K562 (cell line): Measurements from ENCODE around the gene THOP1. TPM values are rescaled to one million over a fixed set of nuclear protein-coding genes. Genes with fewer than 3 reads are reported as not detected.

ENCODE experiments used
- ATAC-seq: fragments of 200-7000 bp; cut with Tn5 transposase; 3 replicates; pipeline ENCODE4 v1.9.1; 2020; ENCODE audit warnings: moderate library complexity
- BruUV-seq: library from RNA; stranded (reverse); fragments of 400-500 nt; replicated peaks from 2 replicates; lab custom pipeline; 2021; lab: Mats Ljungman, UMichigan
- CTCF ChIA-PET: fragments of 300-600 bp; formaldehyde crosslinking; extraction: SDS; loops from one replicate; lab custom pipeline; 2021; ENCODE audit warnings: low intra/inter-chr PET ratio; lab: Yijun Ruan, JAX
- POLR2A ChIA-PET: fragments of 300-600, 350-650 bp; sonication (Branson Sonifier 250); formaldehyde crosslinking; extraction: SDS; loops from one replicate; lab custom pipeline; 2021; ENCODE audit warnings: antibody characterized with exemption, inconsistent platforms; lab: Yijun Ruan, JAX
- DNase-seq, 4 experiments: peaks; one replicate each; pipeline versions ENCODE4 v3.0.0 to v3.0.0-alpha.2; 2011 to 2018; ENCODE audit warnings: low spot score in 3 of 4, mixed read lengths in 3 of 4; ENCODE audit errors: extremely low read depth in 1 of 4
- FAIRE-seq: peaks from 2 replicates; lab custom pipeline; 2011; peaks lifted over from hg19 to GRCh38; lab: Jason Lieb, UNC
- H2AFZ ChIP-seq: 2 replicates; pipeline ENCODE4 v1.6.0; 2011; ENCODE audit warnings: low read depth, low read length, control low read depth, inconsistent platforms
- H3K27ac ChIP-seq: fragments of 200-600 bp; 3 replicates; pipeline ENCODE4 v1.8.0; 2011; ENCODE audit warnings: low read depth, mild to moderate bottlenecking, control low read depth, inconsistent platforms, low read length, moderate library complexity, mixed read lengths; ENCODE audit errors: extremely low read depth
- H3K27me3 ChIP-seq, 2 experiments: fragments of 300-600 bp in 1 of 2; 2 replicates in 1 of 2; 3 replicates in 1 of 2; pipeline versions ENCODE4 v1.6.0 to v1.8.0; 2011; ENCODE audit warnings: inconsistent platforms in 2 of 2, low read length in 2 of 2, mild to moderate bottlenecking in 1 of 2, mixed read lengths in 1 of 2, moderate library complexity in 1 of 2; ENCODE audit not compliant: control insufficient read depth in 2 of 2, insufficient read depth in 2 of 2
- H3K36me3 ChIP-seq: fragments of 300-600 bp; 3 replicates; pipeline ENCODE4 v1.8.0; 2011; ENCODE audit warnings: mild to moderate bottlenecking, low read length, inconsistent platforms; ENCODE audit not compliant: control insufficient read depth, insufficient read depth
- H3K4me1 ChIP-seq, 2 experiments: fragments of 200-600 bp in 1 of 2; replicated peaks in 1 of 2; 2 replicates in 1 of 2; 3 replicates in 1 of 2; pipeline versions ENCODE4 v1.5.1 to v1.8.0; 2011; ENCODE audit warnings: inconsistent platforms in 2 of 2, low read length in 2 of 2, mild to moderate bottlenecking in 1 of 2, mixed read lengths in 1 of 2, moderate library complexity in 1 of 2; ENCODE audit not compliant: control insufficient read depth in 2 of 2, insufficient read depth in 2 of 2
- H3K4me2 ChIP-seq: 2 replicates; pipeline ENCODE4 v1.6.1; 2011; ENCODE audit warnings: low read length, control low read depth, inconsistent platforms, mixed read lengths; ENCODE audit not compliant: insufficient read depth
- H3K4me3 ChIP-seq: fragments of 200-600 bp; sonication (generic), shearing (Covaris generic); 2 replicates; pipeline ENCODE4 v1.5.1; 2016; ENCODE audit warnings: control low read depth, inconsistent platforms
- H3K79me2 ChIP-seq: fragments of 200-600 bp; 3 replicates; pipeline ENCODE4 v1.8.0; 2011; ENCODE audit warnings: low read length, inconsistent platforms; ENCODE audit not compliant: control insufficient read depth, insufficient read depth
- H3K9ac ChIP-seq, 2 experiments: 2 replicates each; pipeline versions ENCODE4 v1.6.0 to v1.6.1; 2011; ENCODE audit warnings: low read depth in 2 of 2, low read length in 2 of 2, control low read depth in 1 of 2, inconsistent platforms in 1 of 2, mild to moderate bottlenecking in 1 of 2, mixed read lengths in 1 of 2; ENCODE audit not compliant: insufficient read depth in 1 of 2
- H3K9me1 ChIP-seq: one replicate; pipeline ENCODE4 v1.6.0; 2011; ENCODE audit warnings: inconsistent platforms, mild to moderate bottlenecking, low read length, moderate library complexity; ENCODE audit not compliant: control insufficient read depth, insufficient read depth
- H3K9me3 ChIP-seq: replicated peaks from 2 replicates; pipeline ENCODE4 v1.5.1; 2011; ENCODE audit warnings: low read depth, low read length, inconsistent platforms; ENCODE audit not compliant: control insufficient read depth, insufficient read depth
- H4K20me1 ChIP-seq: replicated peaks from 2 replicates; pipeline ENCODE4 v1.6.1; 2011; ENCODE audit warnings: low read length, inconsistent platforms, mixed read lengths; ENCODE audit not compliant: control insufficient read depth, insufficient read depth
- BRD4 ChIP-seq: fragments of 200-600 bp; sonication (generic); IDR thresholded peaks from 2 replicates; pipeline ENCODE4 v1.6.1; 2017; ENCODE audit warnings: inconsistent platforms
- POLR2G ChIP-seq: fragments of 200-400 bp; formaldehyde crosslinking; IDR thresholded peaks from 2 replicates; pipeline ENCODE4 v1.6.1; 2017; ENCODE audit warnings: low read depth, mild to moderate bottlenecking, antibody characterized with exemption, low read length, moderate library complexity
- RFX7 ChIP-seq: fragments of 250-450 bp; sonication (Bioruptor Pico); IDR thresholded peaks from 2 replicates; pipeline ENCODE4 v1.5.1; 2021; ENCODE audit warnings: mild to moderate bottlenecking
- ZBTB33 ChIP-seq: sonication (generic); formaldehyde crosslinking; IDR thresholded peaks from 2 replicates; pipeline ENCODE4 v1.8.1; 2023; ENCODE audit warnings: mild to moderate bottlenecking, missing genetic modification reagents
- WGBS: fragments of 100-300 bp; shearing (Covaris generic); methylation state at CpG from one replicate; pipeline ENCODE4 v1.1.6; 2016; ENCODE audit warnings: low coverage, mixed read lengths; ENCODE audit not compliant: insufficient coverage; ENCODE audit errors: missing lambda C conversion rate; 5-methylcytosine and 5-hydroxymethylcytosine counted together
- in situ Hi-C: fragments of 300-500 bp; cut with MboI; formaldehyde crosslinking; loops from 4 replicates; pipeline ENCODE4 v1.15.0; 2018; ENCODE audit warnings: inconsistent platforms, mixed read lengths
- intact Hi-C: fragments of 100-400 bp; cut with micrococcal nuclease; formaldehyde crosslinking; loops from 2 replicates; pipeline ENCODE4 v1.14.2; 2022
- polyA plus RNA-seq, 8 experiments: library from polyadenylated mRNA; depleted of rRNA in 4 of 8; stranded (reverse) in 5 of 8; unstranded in 3 of 8; fragments of >200 nt; fragmentation: Nextera tagmentation in 2 of 8; fragmentation: Illumina TruSeq in 1 of 8; extraction: Ambion mirVana in 2 of 8; extraction: Trizol in 1 of 8; gene quantifications; 2 replicates each; pipeline versions ENCODE4 v1.2.1 to v1.2.3, GENCODE V29; 2011 to 2014; ENCODE audit warnings: inconsistent platforms in 1 of 8, missing spikeins in 1 of 8
- total RNA-seq, 7 experiments: library from RNA; depleted of rRNA in 6 of 7; stranded (reverse); fragments of >200 nt in 6 of 7; fragmentation: Illumina TruSeq in 2 of 7; extraction: Trizol in 2 of 7; gene quantifications; 2 replicates each; pipeline versions ENCODE4 v1.2.1 to v1.2.3, GENCODE V29; 2011 to 2021; ENCODE audit warnings: low replicate concordance in 1 of 7

THOP1 gene
- total and polyA plus RNA-seq, 9 of the 15 experiments (the other 6 are each of a cell fraction or from before 2014, with no cell fraction given), result 1.3 to 255 (median 96.1) TPM

DNA sequence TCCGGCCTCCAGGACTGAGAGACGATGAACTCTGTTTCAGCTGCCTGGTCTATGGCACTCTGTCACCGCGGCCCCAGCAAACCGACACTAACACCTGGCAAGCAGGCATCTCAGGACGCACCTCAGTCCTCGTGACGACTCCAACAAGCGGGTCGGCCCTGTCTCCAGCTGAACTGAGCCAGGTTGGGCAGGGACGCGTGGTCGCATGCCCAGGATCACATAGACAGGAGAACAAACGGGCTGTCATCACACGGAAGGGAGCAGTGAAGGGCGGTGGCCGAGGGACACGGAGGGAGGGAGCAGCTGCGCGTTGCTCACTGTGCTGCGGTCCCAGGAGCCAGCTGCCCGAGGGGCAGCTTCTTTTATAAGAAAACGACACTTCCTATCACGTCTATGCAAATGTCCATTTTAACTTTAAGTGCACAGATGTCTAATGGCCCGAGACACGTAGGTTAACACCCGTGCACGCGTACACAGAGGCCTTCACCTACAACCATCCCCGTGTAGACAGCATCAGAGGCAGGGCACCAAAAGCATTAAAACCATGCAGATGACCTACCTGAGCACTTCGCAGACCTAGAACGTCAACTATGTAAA, 11.1 kb upstream of the THOP1 start (continued):
- no peak for TF ChIP-seq RFX7 (CRISPR knock-in tag)

GRCh38 chr19:2774953-2775555, 10.2 kb upstream of the THOP1 start:
- Histone ChIP-seq H3K9ac (peak overlapping the region in 1 of 2 experiments; percentile 58; a peak in 1 of 4 replicates), H3K9me3 (no peaks in the 10 kb centered on the region)
- TF ChIP-seq ZBTB33 (CRISPR knock-in tag) (peak; percentile 55; the same call in 1 of the 2 replicates), POLR2G (0 out of 2 replicates have a peak, but pooled peaks have one; percentile 18), BRD4 (no peak)
- TF ChIP-seq, all 486 proteins: peak for 2
- ATAC-seq (no peak), DNase-seq (no peak), FAIRE-seq (no peak)
- ChIA-PET CTCF (no interaction called here), POLR2A (interaction anchor here (0.6 to 0.8 kb wide), 6 partner anchors 8 to 698 kb away, joined by 3 to 4 read pairs (median 3); partner anchors contain the start of gene SGTA)
- Histone ChIP-seq H3K79me2 (peaks cover 91% of the 10 kb centered on the region), H3K36me3 (peaks cover 74% of the 10 kb centered on the region; the same call in 2 of the 3 replicates), H3K4me3 (no peak overlapping the region), H4K20me1 (peaks cover 21% of the 10 kb centered on the region), H3K27me3 (no peaks in the 10 kb centered on the region), H3K4me2 (no peak overlapping the region), H3K4me1 (peaks cover 5 to 38% of the 10 kb centered on the region in 2 experiments), H3K9me1 (no peaks in the 10 kb centered on the region), H3K27ac (peak overlapping the region; percentile 60; the same call in 1 of the 3 replicates), H2AFZ (no peak overlapping the region)
- in situ Hi-C loops (no loop called here), intact Hi-C loops (no loop called here)
- WGBS, result 90% methylated on average over 24 of the region's 24 CpGs
- no TSS peak for BruUV-seq
